ENCODE data around the gene ARRDC1.
A peak's percentile ranks its signal among the peaks of the same experiment; 100 is the strongest.
"Not testable (repeated sequence)": the region's sequence is repeated elsewhere in the genome, so short reads cannot be mapped to it uniquely, and the experiment has no call there.

ARRDC1 gene

GRCh38 chr9:137586854-137587253, 18.6 kb upstream of the ARRDC1 start:
- no peak for DNase-seq

GRCh38 chr9:137588311-137588710, 17.2 kb upstream of the ARRDC1 start:
- no peak for DNase-seq

GRCh38 chr9:137588891-137589290, 16.6 kb upstream of the ARRDC1 start:
- no peak for DNase-seq

- no peak for DNase-seq
Measured at GRCh38 chr9:137589441-137590122, 15.9 kb upstream of the ARRDC1 start.

GRCh38 chr9:137590123-137590468, 15.4 kb upstream of the ARRDC1 start:
- no peak for DNase-seq

- peak; percentile 87 for DNase-seq
Measured at GRCh38 chr9:137590469-137591383, 14.8 kb upstream of the ARRDC1 start, which contains the start of gene ZMYND19. TSS of gene ZMYND19 (minus strand) at chr9:137590512. CDS start at chr9:137590263, 249 bp downstream.

- no peak for DNase-seq
Measured at GRCh38 chr9:137592767-137593166, 12.7 kb upstream of the ARRDC1 start.

- no peak for DNase-seq
Measured at GRCh38 chr9:137593176-137593575, 12.3 kb upstream of the ARRDC1 start.

- DNase-seq: not testable (repeated sequence)
Measured at GRCh38 chr9:137596577-137596976, 8.9 kb upstream of the ARRDC1 start.

- DNase-seq: no peak
Measured at GRCh38 chr9:137598943-137599342, 6.5 kb upstream of the ARRDC1 start.

- no peak for DNase-seq
Measured at GRCh38 chr9:137602661-137603060, 2.8 kb upstream of the ARRDC1 start.

- DNase-seq: no peak
Measured at GRCh38 chr9:137603879-137604278, 1.6 kb upstream of the ARRDC1 start.

- DNase-seq: no peak
Measured at GRCh38 chr9:137604345-137605086, 970 bp upstream of the ARRDC1 start.

- no peak for DNase-seq
Measured at GRCh38 chr9:137606005-137606621, 627 bp downstream of the ARRDC1 start.

- DNase-seq: no peak
Measured at GRCh38 chr9:137606734-137607138, 1.2 kb downstream of the ARRDC1 start.

- no peak for DNase-seq
Measured at GRCh38 chr9:137607141-137607857, 1.8 kb downstream of the ARRDC1 start.

GRCh38 chr9:137610944-137611343, 5.5 kb downstream of the ARRDC1 start:
- DNase-seq: no peak

- no peak for DNase-seq
Measured at GRCh38 chr9:137611623-137612609, 6.4 kb downstream of the ARRDC1 start.

- DNase-seq: no peak
Measured at GRCh38 chr9:137612741-137613142, 7.3 kb downstream of the ARRDC1 start.

GRCh38 chr9:137613259-137613658, 7.8 kb downstream of the ARRDC1 start:
- no peak for DNase-seq

Measured in CD4-positive, alpha-beta T cell treated with Interferon gamma for 1 hour (primary cell).